ENCODE data around the gene STAT1.
"Not testable (repeated sequence)": the region's sequence is repeated elsewhere in the genome, so short reads cannot be mapped to it uniquely, and the experiment has no call there.

The STAT1 gene

DNA sequence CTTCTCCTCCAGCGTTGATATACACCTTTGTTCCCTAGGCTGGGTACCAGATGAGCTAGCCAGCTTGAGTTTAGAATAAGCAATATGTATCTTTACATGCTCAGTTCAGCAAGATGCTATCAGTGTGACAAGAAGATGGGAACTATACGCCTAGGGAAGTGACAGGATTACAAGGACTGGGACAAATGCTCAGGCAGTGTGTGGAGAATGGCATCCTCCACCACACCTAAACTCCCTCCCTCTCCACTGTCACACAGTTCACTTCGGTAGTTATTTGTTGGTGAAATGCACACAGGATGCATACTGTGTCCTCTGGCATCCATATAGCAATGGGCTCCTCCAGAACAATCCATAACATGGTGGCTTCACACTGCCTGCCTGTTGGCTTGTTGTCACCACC, 7.7 kb downstream of the STAT1 start:
- no peak for DNase-seq

GRCh38 chr2:191003405-191004309, 10.3 kb downstream of the STAT1 start:
- no peak for DNase-seq

GRCh38 chr2:191001624-191002023, 12.3 kb downstream of the STAT1 start:
- no peak for DNase-seq

DNA sequence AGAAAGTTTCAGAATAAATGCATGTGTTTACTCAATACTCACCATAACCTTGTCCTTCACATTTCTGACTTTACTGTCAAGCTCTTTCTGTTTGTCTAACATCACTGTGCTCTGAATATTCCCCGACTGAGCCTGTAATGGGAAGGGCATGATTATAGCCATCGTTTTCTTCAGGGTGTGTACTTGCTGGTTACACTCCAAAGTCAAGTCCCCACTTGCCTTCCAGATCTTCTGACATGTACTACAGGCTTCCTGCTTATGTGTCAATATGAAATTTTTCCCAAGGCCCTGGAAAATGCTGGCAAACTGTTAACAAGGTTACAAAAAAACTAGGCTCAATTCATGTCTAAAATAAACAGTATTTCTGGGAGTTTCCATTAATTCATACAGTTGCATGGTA, 12.9 kb downstream of the STAT1 start:
- no peak for DNase-seq

- no peak for DNase-seq
Observed at GRCh38 chr2:190999949-191000665, 13.9 kb downstream of the STAT1 start.

- DNase-seq, result no peak
Observed at GRCh38 chr2:190999058-190999457, 14.9 kb downstream of the STAT1 start.

DNA sequence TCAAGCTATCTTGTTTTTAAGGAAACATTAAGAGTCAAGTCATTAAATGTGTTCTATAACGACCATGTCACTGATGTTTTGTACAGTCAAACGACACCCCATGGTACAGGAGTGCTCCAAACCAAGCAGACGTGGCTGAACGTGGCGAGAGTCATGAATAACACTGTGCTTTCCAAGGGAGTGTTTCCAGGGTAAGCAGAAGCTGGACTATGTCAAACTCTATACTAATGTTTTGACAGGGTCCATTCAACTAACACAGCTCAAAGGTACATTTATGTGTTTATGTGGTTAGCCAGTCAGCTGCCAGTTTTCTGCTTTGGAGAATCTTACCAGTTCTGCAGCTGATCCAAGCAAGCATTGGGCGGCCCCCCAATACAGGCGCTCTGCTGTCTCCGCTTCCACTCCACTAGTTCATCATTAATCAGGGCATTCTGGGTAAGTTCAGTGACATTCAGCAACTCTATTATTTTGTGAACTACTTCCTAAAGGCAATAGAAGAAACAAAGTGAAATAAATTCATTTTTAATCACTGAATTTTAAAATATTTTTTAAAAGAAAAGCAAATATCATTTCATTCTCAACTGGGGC, 16.4 kb downstream of the STAT1 start:
- DNase-seq, result no peak

GRCh38 chr2:190996947-190997346, 17.0 kb downstream of the STAT1 start:
- DNase-seq, result no peak

DNA sequence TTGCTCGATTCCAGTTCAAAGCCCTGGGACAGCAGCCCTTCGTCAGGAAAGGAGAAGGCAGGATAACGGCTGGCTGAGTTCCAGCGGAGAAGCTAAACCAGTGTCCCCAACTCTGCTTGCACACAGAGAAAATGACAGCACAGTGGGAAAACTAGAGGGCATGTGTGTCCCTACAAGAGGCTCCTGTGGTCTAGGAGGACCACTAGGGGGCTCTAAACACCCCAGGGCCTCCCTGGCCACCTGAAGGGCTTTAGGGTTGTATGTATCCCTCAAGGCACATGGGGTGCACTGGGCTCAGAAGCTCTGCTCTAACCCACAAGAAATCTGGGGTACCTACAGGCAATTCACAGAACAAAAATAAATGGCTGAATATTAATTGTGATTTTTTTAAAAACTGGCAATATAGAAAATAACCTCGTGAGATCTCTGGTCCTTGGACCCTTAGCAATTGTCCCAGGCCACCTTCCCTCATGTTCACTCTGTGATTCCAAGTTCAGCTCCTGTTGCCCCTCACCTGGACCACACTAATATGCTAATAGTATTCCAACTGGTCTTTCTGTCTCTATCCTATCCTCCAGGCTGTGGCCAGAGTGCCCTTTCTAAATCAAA, 17.5 kb downstream of the STAT1 start:
- DNase-seq, result peak; percentile 15

DNA sequence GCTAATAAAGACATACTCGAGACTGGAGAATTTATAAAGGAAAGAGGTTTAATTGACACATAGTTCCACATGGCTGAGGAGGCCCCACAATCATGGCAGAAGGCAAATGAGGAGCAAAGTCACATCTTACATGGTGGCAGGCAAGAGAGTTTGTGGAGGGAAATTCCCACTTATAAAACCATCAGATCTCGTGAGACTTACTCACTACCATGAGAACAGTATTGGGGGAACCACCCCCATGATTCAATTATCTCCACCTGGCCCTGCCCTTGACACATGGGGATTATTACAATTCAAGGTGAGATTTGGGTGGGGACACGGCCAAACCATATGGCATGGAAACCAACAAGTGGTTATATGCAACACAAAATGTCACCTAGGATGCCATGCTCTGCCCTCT, 18.7 kb downstream of the STAT1 start:
- not testable (repeated sequence) for DNase-seq

DNA sequence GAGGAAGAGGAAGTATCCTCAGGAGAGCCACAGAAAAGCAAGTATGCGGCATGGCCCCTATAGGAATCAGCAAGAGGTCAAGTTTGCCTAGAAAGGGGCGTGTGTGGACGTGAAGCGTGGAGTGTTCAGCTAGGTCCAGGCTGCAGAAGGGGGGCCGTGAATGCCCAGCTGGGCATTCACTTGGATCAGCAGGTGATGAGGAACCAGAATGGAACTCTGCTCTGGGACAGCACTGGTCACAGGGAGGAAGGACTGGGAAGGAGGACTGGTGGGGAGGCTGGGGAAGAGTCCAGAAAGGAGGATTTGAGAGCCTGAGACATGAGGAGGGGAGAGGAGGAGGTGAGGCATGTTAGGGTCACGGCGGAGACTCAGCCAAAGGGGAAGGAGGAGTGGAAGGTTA, 19.8 kb downstream of the STAT1 start:
- DNase-seq, result no peak

GRCh38 chr2:190993292-190993643, 20.7 kb downstream of the STAT1 start:
- no peak for DNase-seq

DNA sequence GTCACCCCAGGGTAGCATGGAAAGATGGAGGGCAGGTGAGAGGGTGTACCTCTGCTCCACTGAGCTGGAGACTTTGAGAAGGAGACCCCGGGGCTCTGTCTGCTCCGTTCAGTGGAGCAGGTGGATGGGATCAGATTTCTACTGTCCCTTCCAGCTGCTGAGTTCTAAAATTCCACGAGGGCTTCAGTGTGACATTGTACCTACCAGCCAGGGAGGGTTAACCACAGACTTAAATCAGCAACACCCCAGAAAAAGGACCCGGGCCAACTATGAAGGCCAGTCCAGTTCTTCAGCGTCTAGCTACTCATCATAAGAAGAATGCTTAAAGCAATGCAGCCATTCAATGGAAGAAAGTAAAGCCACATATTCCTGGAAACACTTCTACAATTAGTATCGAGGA, 23.8 kb downstream of the STAT1 start:
- DNase-seq, result no peak

- DNase-seq, result no peak
Observed at GRCh38 chr2:190988910-190989309, 25.1 kb downstream of the STAT1 start.

DNA sequence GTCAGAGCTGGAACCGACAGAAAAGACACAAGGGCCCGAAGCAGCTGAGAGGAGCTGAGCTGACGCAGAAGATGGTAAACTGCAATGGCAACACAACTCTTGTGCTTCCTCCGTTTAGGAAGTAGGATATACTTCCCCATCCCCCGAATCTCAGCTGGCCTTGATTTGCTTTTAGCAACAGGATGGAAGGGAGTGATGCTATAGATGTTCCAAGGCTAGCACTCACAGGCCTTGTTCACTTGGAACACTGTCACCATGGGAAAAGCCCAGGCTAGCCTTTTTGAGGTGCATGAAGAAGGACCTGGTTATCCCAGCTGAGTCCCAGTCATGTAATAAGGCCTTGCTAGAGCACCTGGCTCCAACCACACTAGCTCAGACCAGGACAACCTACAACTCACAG, 26.0 kb downstream of the STAT1 start:
- DNase-seq, result no peak

DNA sequence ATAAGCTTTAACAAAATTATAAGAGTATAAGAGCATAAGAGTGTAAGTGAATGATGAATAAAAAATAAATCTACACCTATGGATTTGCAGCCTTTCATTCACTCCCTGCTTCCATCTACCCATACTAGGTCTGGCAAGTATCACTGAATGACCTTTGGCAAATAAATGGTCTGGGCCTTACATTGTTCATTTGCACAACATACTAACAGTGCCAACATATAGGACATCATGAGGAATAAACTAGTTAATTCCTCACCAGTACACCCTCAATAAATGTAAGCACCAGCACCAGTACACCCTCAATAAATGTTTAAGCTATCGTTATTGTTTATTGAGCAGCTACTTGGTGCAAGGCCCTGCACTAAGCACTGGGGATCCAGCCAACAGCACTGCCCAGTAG, 26.9 kb downstream of the STAT1 start:
- DNase-seq, result no peak

DNA sequence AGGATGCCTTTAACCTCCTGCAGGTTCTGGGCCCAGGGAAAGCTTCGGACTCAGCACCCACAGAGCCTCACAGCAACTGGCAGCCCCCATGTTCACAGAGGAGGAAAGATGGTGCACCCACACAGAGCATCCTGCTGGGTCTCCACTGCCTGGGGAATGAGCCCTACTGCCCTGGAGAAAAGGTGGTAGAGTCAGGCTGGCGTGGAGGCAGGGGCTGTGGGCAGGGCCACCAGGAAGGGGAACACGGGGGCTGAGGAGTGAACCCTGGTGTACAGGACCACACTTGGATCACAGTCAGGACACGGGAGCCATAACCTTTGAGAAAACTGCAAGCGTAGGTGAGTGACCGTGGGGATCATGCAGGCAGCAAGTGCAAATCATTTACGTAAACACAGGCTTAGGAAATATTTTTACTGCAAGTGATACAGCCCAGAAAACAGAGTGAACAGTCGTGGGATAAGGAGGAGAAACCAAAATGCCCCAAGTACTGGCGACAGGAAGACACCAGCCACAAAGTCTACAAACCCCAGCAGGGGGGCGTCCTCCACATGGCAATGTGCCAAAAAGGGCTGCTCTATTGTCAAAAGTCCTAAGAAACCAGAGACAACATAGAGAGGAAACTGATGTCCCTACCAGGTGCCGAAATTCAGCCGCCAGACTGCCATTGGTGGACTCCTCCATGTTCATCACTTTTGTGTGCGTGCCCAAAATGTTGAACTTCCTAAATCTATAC, 27.6 kb downstream of the STAT1 start:
- DNase-seq, result no peak

- DNase-seq, result no peak
Observed at GRCh38 chr2:190984595-190984994, 29.4 kb downstream of the STAT1 start.

GRCh38 chr2:190982262-190983034, 31.5 kb downstream of the STAT1 start:
- DNase-seq, result no peak

DNA sequence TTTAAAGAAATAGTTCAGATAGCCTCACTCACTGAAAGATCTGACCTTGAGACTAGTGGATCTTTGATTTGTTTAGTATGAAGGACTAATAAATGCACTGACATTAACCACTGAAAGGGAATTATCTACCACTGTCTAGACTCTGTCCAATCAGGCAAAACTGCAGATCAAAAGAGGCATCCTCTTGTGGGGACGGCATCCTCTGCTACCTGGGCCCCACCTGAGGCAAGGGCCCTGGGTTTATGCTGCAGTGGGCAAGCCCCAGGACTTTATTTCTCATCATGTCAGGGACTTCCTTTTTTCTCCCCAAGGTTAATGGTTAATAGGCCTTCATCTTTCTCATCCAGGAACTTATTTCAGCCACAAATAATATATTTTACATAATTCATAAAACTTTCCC, 32.2 kb downstream of the STAT1 start:
- DNase-seq, result no peak

DNA sequence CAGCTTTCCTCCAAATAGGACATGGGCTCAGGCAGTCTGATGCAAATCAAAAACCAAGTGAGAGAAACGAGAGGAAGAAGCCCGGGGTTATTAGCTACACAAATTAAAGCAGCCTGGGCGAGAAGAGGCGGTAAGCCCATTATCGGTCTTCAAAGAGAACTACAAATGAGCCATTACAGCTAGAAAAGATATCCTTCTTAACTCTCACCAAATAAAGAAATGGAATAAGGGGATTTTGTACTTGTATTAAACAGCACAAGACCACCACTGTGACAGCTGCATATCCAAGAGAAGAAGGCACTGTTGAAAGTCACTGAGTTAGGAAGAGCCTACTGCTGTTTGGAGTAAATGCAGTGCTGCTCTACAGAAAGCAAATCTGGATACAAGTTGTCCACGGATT, 32.6 kb downstream of the STAT1 start:
- no peak for DNase-seq

- DNase-seq, result no peak
Observed at GRCh38 chr2:190980630-190981209, 33.3 kb downstream of the STAT1 start.

All from NCI-H1694 (cell line).